HL-60 (cell line): Measurements from ENCODE around the gene TRNT1.

Experiments used
- DNase-seq, 2 experiments: peaks; one replicate each; pipeline ENCODE4 v3.0.0-alpha.2; 2010 to 2020; ENCODE audit warnings: low read depth in 1 of 2, low spot score in 1 of 2
- H3K27ac ChIP-seq: fragments of 250-450 bp; sonication (Bioruptor Pico); replicated peaks from 2 replicates; pipeline ENCODE4 v1.5.1; 2020; ENCODE audit warnings: mild to moderate bottlenecking, moderate library complexity
- H3K27me3 ChIP-seq: fragments of 250-450 bp; sonication (Bioruptor Pico); 2 replicates; pipeline ENCODE4 v1.5.1; 2021; ENCODE audit warnings: mild to moderate bottlenecking, moderate library complexity; ENCODE audit not compliant: insufficient read depth, poor library complexity, severe bottlenecking
- H3K4me3 ChIP-seq: replicated peaks from 2 replicates; pipeline ENCODE4 v1.5.1; 2011; ENCODE audit warnings: mild to moderate bottlenecking, control low read depth, low read length; ENCODE audit not compliant: insufficient read depth
- GABPA ChIP-seq: IDR thresholded peaks from 2 replicates; pipeline ENCODE4 v1.6.1; 2012; ENCODE audit warnings: low read depth
- POLR2AphosphoS5 ChIP-seq: IDR thresholded peaks from 2 replicates; pipeline ENCODE4 v1.6.1; 2012; ENCODE audit warnings: low read depth
- SPI1 ChIP-seq: IDR thresholded peaks from 2 replicates; pipeline ENCODE4 v1.6.1; 2012; ENCODE audit warnings: low read depth, mild to moderate bottlenecking, borderline replicate concordance
- TF ChIP-seq, protein P1 (sequence below): IDR thresholded peaks from 2 replicates; pipeline ENCODE4 v1.6.1; 2012; ENCODE audit warnings: low read depth; ENCODE audit not compliant: insufficient replicate concordance
- TF ChIP-seq, protein P2 (sequence below): IDR thresholded peaks from one replicate; pipeline ENCODE4 v1.5.1; 2011; ENCODE audit warnings: low read length, control low read depth, inconsistent platforms; ENCODE audit not compliant: insufficient read depth

The TRNT1 gene

DNA sequence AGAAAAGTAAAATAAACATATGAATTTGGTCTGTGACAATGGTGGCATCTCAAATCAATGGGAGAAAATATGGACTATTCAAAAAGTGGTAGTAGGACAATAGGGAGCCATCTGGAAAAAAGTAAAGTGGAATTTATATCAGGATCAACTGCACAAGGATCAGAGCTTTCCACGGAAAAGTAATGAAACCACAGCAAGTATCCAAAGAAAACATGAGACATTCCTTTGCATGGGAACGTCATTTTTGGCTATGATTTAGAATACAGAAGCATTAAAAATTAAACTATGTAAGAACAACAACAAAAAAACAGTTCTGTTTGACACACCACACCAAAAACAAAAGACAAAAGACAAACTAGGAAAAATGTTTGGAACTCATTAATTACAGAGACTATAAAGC lies 34.1 kb downstream of the TRNT1 start:
- no peak for DNase-seq
- TF ChIP-seq POLR2AphosphoS5 (no peak), SPI1 (no peak), GABPA (no peak)
- TF ChIP-seq, protein P1, sequence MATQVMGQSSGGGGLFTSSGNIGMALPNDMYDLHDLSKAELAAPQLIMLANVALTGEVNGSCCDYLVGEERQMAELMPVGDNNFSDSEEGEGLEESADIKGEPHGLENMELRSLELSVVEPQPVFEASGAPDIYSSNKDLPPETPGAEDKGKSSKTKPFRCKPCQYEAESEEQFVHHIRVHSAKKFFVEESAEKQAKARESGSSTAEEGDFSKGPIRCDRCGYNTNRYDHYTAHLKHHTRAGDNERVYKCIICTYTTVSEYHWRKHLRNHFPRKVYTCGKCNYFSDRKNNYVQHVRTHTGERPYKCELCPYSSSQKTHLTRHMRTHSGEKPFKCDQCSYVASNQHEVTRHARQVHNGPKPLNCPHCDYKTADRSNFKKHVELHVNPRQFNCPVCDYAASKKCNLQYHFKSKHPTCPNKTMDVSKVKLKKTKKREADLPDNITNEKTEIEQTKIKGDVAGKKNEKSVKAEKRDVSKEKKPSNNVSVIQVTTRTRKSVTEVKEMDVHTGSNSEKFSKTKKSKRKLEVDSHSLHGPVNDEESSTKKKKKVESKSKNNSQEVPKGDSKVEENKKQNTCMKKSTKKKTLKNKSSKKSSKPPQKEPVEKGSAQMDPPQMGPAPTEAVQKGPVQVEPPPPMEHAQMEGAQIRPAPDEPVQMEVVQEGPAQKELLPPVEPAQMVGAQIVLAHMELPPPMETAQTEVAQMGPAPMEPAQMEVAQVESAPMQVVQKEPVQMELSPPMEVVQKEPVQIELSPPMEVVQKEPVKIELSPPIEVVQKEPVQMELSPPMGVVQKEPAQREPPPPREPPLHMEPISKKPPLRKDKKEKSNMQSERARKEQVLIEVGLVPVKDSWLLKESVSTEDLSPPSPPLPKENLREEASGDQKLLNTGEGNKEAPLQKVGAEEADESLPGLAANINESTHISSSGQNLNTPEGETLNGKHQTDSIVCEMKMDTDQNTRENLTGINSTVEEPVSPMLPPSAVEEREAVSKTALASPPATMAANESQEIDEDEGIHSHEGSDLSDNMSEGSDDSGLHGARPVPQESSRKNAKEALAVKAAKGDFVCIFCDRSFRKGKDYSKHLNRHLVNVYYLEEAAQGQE = no peak
- TF ChIP-seq, protein P2, sequence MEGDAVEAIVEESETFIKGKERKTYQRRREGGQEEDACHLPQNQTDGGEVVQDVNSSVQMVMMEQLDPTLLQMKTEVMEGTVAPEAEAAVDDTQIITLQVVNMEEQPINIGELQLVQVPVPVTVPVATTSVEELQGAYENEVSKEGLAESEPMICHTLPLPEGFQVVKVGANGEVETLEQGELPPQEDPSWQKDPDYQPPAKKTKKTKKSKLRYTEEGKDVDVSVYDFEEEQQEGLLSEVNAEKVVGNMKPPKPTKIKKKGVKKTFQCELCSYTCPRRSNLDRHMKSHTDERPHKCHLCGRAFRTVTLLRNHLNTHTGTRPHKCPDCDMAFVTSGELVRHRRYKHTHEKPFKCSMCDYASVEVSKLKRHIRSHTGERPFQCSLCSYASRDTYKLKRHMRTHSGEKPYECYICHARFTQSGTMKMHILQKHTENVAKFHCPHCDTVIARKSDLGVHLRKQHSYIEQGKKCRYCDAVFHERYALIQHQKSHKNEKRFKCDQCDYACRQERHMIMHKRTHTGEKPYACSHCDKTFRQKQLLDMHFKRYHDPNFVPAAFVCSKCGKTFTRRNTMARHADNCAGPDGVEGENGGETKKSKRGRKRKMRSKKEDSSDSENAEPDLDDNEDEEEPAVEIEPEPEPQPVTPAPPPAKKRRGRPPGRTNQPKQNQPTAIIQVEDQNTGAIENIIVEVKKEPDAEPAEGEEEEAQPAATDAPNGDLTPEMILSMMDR = no peak
- H3K27me3 ChIP-seq = no peaks in the 10 kb centered on the region
- no peak overlapping the region for H3K27ac ChIP-seq
- H3K4me3 ChIP-seq = no peak overlapping the region

DNA sequence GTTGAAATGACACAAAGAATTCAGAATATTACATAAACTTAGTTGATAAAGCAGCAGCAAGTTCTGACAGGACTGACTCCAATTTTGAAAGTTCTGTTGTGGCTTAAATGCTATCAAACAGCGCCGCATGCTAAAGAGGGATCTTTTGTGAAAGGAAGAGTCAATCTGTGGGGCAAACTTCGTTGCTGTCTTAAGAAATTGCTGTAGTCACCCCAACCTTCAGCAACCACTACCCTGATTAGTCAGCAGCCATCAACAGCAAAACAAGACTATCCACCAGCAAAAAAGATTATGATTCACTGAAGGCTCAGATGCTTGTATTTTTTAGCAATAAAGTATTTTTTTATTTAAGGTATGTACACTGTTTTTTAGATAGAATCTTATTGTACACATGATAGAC lies 38.5 kb downstream of the TRNT1 start:
- H3K27ac ChIP-seq = no peak overlapping the region
- no peak overlapping the region for H3K4me3 ChIP-seq
- no peaks in the 10 kb centered on the region for H3K27me3 ChIP-seq
- no peak for DNase-seq
- no peak for TF ChIP-seq GABPA
- TF ChIP-seq POLR2AphosphoS5 = no peak
- TF ChIP-seq, protein P2 = no peak
- TF ChIP-seq, protein P1 = no peak
- TF ChIP-seq SPI1 = no peak

DNA sequence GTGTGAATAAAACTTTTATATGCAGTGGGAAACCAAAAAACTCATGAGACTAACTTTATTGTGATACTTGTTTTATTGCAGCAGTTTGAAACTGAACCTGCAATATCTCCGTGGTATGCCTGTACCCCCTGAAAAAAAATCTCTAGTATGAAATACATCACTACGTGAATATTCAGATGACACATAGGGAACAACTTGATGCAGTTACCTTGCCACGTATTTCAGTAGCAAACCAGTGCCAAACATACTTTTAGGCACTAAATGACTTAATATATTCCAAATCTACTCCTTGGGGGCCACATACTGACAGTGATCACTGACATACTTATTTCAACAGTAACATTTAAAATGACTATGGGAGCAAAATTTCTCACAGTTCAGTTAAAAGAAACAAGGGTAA lies 38.9 kb downstream of the TRNT1 start:
- TF ChIP-seq, protein P2 = no peak
- no peak for TF ChIP-seq GABPA
- TF ChIP-seq POLR2AphosphoS5 = no peak
- TF ChIP-seq SPI1 = no peak
- TF ChIP-seq, protein P1 = no peak
- H3K4me3 ChIP-seq = no peak overlapping the region
- no peak for DNase-seq
- H3K27me3 ChIP-seq = no peaks in the 10 kb centered on the region
- H3K27ac ChIP-seq = no peak overlapping the region
